ENCODE results near the gene ENO2. TPM values are rescaled to one million over a fixed set of nuclear protein-coding genes. Genes with fewer than 3 reads are reported as not detected.
A peak's percentile ranks its signal among the peaks of the same experiment; 100 is the strongest.
"Not testable (repeated sequence)": the region's sequence is repeated elsewhere in the genome, so short reads cannot be mapped to it uniquely, and the experiment has no call there.

ENO2 gene
- total RNA-seq, 1 donor from 2014 or later = 9.0 TPM

GRCh38 chr12:6886206-6886999 is 28.0 kb upstream of the ENO2 start:
- DNase-seq = not testable (repeated sequence)

GRCh38 chr12:6887460-6887859 is 26.9 kb upstream of the ENO2 start:
- DNase-seq = no peak

DNA sequence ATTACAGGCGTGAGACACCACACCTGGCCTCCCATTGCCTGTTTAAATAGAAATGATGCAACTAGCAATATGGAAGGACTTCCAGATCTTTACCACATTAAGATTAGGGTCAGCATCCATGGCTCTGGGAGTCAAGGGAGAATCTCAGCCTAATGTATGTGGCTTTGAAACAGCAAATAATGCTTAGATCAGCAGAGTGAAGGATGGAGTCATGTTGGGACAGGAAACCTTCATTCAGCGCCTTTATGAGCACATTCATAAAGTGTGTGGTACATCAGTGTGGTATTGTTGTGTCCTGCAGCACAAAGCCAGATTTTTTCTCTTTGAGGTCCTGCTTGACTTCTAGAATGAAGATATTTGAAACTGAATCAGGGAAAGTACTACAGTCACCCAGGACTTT is 26.0 kb upstream of the ENO2 start:
- DNase-seq = no peak

DNA sequence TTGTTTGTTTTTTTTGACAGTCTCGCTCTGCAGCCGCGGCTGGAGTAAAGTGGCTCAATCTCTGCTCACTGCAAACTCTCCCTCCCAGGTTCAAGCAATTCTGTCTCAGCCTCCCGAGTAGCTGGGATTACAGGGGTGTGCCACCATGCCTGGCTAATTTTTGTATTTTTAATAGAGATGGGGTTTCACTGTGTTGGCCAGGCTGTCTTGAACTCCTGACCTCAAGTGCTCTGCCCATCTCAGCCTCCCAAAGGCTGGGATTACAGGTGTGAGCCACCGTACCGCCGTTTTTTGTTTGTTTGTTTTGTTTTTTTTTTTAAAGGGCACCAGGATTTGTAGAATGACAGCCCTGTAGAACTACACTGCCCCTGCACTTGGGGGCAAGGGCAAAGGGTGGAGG is 25.6 kb upstream of the ENO2 start:
- DNase-seq = not testable (repeated sequence)

- not testable (repeated sequence) for DNase-seq
These were observed 24.4 kb upstream of the ENO2 start for GRCh38 chr12:6889775-6890573.

DNA sequence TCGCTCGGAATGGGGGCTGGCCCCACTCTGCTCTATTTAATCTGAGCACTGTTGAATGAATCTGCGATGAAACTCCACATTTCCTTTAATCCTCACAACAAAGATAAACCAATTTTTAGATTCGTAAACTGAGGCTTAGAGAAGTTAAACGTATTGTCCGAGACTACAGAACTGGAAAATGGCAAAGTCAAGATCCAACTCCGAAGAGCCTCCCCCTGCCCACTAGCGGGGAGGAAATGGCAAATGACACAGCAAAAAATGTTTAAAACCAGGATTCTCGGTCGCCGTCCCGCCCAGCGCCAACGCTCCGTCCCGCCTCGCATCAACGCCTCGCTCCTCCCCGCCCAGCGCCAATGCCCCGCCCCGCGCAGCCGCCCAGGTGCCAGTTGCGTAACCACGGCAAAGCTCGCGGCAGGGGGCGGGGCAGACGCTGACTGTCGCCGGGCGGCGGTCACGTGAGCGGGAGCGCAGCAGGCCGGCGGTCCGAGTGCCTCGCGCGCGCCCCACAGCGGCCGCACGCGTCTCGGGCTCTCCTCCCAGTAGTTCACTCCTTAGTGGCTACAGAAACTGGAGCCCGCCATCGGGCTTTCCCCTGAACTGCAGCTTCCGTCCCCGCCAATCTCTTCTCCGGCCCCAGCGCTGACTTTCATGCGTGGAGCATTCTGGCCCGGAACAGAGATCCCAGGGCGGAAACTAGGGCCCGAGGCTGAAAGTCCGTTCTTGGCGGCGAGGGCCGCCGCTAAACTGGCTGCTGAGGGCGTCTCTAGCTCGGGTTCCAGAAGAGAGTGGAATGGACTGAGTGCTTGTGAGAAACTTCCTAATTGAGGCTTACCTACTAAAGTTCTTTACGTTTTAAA is 23.4 kb upstream of the ENO2 start:
- DNase-seq = peak; percentile 96

- no peak for DNase-seq
These were observed 22.8 kb upstream of the ENO2 start for GRCh38 chr12:6891646-6892001.

GRCh38 chr12:6892683-6893082 is 21.7 kb upstream of the ENO2 start:
- DNase-seq = not testable (repeated sequence)

DNA sequence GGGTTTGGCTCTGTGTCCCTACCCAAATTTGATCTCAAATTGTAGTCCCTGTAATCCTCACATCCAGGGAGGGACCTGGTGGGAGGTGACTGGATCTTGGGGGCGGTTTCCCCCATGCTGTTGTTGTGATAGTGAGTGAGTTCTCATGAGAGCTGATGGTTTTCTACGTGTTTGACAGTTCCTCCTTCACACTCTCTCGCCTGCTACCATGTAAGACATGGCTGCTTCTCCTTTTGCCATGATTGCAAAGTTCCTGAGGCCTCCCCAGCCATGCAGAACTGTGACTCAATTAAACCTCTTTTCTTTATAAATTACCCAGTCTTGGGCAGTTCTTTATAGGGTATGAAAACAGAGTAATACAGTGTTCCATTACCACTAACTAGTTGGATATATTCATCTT is 20.1 kb upstream of the ENO2 start:
- no peak for DNase-seq

DNA sequence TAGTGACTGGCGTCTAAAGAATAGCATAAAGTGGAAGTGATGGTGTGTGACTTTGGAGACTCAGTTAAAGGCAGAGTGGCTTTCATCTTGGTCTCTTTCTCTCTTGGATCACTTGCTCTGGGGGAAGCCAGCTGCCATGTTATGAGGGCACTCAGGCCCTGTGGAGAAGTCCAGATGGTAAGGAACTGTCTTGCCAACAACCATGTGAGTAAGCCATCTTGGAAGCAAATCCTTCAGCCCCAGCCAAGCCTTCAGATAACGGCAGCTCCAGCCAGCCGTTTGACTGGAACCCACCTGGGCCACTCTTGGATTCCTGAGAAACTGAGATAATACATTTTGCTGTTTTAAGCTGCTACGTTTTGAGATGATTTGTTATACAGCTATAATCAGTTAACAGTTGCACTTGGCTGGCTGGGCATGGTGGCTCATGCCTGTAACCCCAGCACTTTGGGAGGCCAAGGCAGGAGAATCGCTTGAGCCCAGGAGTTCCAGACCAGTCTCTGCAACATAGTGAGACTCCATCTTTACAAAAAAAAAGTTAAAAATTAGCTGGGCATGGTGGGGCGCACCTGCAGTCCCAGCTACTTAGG is 17.4 kb upstream of the ENO2 start:
- no peak for DNase-seq

DNA sequence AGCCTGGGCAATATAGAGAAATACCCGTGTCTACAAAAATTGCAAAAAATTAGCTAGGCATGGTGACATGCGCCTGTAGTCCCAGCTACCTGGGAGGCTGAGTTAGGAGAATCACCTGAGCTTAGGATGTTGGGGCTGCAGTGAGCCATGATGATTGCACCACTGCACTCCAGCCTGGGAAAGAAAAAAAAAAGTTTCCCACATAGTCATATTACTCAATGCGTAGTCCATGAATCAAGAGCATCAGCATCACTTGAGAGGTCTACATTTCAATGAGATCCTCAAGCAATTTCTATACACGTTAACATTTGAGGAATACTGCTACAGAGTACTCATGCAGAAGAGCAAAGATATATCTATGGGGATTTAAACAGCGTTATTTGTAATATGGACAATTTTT is 15.0 kb upstream of the ENO2 start:
- DNase-seq = no peak

DNA sequence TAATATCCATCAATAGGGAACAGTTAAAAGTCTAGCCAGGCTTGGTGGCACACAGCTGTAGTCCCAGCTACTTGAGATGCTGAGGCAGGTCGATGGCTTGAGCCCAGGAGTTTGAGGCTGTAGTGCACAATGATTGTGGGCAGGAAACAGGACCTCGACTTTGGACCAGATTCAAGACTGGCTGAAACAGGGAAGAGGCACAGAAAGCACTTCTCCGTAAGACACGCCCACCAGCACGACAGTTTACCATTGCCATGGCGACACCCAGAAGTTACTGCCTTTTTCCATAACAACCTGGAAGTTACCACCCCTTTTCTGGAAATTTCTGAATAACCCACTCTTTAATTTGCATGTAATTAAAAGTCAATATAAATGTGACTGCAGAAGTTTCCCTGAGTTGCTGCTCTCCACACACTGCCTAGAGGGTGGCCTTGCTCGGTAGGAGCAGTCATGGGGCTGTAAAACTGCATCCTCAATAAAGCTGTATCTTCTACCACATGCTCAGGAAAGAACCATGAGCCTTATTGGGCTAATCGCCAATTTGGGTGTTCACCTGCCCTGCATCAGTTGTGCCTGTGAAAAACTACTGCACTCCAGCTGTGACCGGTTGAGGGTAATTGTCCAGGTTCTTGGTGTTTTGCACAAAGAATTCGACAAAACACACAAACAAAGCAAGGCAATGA is 14.4 kb upstream of the ENO2 start:
- DNase-seq = no peak

DNA sequence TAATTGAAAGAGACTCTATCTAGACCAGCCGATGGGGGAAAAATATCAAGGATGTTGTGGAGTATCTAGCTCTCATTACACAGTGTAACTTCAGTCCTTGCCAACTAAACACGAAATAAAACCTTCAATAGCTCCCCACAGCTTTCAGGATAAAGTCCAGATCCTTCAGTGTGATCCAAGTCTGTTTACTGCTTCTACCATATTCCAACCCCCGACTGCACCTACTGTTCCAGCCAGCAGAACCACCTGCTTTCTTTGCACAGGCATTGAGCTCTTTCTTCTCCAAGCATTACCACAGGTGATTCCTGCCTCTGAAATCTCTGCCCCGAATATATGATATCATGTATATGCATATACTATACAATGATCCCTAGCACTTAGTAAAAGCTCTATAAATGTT is 11.9 kb upstream of the ENO2 start:
- DNase-seq = no peak

GRCh38 chr12:6903722-6904121 is 10.7 kb upstream of the ENO2 start:
- DNase-seq = no peak

- DNase-seq = peak; percentile 95
These were observed 9.8 kb upstream of the ENO2 start, which contains the start of gene LRRC23 for GRCh38 chr12:6904280-6905276. Gene LRRC23 (plus strand): TSS chr12:6904822. CDS start chr12:6905634, 812 bp downstream.

GRCh38 chr12:6905414-6906040 is 8.9 kb upstream of the ENO2 start:
- no peak for DNase-seq

- not testable (repeated sequence) for DNase-seq
These were observed 6.2 kb upstream of the ENO2 start for GRCh38 chr12:6908141-6908540.

DNA sequence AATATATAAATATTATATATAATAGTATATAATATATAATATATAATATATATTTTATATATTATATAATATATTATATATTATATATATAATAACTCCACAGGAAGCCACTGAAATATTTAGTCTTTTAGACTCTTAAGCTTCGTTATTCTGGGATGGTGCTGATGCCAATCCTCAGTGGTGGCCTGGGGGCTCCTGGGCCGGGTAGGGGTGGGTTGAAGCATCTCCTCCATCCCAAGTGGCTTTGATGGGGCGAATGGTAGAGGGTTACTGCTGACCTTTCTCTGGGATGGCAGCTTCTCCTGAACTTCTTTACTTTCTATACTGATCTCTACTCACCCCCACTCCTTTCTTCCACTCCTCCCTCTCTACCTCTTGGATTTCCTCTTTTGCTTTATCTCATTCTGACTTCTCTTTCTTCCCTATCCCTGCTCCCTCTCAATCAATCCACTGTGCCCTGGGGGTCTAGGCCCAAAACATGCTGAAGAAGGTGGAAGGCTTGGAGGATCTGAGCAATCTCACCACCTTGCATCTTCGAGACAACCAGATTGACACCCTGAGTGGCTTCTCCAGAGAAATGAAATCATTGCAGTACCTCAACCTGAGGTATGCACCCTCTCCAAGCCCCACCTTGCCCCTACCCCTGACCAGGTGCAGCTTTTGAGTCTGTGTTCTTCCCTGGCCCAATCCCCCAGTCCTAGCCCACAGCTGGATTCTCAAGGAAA is 4.8 kb upstream of the ENO2 start:
- DNase-seq = no peak
